Measurements from ENCODE around the gene KDM4B.

The KDM4B gene

DNA sequence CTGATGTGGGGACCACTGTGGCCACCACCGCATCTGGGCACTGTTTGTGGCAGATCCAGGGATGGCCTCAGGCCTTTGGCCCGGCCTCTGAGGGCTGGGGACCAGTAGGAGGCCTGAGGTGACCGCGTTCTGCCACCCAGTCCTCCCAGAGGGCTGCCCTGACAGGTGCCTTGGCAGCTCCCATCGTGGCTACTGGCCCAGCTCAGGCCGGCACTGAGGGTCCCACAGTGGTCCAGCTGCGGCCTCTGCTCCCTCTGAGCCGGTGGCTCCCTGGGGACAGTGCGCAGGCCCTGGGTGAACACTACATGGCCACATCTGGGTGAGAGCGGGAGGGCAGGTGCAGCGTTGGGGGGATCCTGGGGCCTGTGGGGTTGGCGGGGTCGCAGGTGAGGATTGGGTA, 61.9 kb downstream of the KDM4B start:
- TF ChIP-seq, protein P1, sequence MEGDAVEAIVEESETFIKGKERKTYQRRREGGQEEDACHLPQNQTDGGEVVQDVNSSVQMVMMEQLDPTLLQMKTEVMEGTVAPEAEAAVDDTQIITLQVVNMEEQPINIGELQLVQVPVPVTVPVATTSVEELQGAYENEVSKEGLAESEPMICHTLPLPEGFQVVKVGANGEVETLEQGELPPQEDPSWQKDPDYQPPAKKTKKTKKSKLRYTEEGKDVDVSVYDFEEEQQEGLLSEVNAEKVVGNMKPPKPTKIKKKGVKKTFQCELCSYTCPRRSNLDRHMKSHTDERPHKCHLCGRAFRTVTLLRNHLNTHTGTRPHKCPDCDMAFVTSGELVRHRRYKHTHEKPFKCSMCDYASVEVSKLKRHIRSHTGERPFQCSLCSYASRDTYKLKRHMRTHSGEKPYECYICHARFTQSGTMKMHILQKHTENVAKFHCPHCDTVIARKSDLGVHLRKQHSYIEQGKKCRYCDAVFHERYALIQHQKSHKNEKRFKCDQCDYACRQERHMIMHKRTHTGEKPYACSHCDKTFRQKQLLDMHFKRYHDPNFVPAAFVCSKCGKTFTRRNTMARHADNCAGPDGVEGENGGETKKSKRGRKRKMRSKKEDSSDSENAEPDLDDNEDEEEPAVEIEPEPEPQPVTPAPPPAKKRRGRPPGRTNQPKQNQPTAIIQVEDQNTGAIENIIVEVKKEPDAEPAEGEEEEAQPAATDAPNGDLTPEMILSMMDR (IDR thresholded peaks at IDR 0.05): no peak
- Histone ChIP-seq H3K4me3 (no peak overlapping the region), H3K27ac (no peak overlapping the region)
- DNase-seq (ENCODE audit: low spot score): no peak

DNA sequence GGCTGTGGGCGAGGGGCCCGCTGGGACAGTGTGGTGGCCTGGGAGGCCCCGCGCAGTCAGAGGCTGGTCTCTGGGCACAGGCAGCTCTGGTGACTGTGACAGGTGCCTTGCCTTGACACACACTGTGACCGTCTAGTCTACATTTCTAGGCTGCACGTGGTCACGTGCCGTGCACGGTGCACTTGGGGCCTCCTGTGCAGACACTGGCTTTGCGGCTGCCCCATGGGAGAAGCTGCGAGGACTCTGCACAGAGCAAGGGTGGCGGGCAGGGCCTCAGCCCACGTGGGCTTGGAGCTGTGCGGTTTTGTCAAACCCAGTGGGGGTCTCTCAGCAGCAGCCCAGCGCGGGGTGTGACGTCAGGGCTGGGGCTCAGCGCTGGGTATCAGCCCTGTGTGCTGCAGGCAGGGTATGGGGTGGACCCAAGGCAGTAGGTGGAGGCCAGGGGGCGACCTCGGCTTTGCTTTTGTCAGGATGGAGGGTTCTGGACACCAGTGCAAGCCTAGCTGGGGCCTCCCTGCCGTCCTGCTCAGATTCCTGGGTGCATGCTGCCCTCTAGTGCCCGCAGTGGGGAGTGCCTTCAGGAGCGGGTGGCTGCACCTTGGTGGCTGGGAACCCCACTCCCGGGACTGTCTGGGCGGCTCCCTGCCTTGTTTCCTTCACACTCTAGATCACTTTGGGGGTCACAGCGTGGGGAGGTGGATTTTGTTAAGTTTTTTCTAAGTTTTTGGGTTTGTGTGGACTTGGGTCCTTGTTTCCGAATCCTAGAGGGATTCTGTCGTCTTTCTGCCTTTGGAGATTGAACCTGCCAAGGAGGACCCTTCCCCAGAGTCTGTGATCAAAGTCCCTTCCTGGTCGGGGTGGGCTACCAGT, 62.6 kb downstream of the KDM4B start:
- no peak overlapping the region for H3K4me3 ChIP-seq
- peak; percentile 84 for DNase-seq (ENCODE audit: low spot score)
- TF ChIP-seq, protein P1 (IDR thresholded peaks at IDR 0.05): peak; percentile 79
- no peak overlapping the region for H3K27ac ChIP-seq

DNA sequence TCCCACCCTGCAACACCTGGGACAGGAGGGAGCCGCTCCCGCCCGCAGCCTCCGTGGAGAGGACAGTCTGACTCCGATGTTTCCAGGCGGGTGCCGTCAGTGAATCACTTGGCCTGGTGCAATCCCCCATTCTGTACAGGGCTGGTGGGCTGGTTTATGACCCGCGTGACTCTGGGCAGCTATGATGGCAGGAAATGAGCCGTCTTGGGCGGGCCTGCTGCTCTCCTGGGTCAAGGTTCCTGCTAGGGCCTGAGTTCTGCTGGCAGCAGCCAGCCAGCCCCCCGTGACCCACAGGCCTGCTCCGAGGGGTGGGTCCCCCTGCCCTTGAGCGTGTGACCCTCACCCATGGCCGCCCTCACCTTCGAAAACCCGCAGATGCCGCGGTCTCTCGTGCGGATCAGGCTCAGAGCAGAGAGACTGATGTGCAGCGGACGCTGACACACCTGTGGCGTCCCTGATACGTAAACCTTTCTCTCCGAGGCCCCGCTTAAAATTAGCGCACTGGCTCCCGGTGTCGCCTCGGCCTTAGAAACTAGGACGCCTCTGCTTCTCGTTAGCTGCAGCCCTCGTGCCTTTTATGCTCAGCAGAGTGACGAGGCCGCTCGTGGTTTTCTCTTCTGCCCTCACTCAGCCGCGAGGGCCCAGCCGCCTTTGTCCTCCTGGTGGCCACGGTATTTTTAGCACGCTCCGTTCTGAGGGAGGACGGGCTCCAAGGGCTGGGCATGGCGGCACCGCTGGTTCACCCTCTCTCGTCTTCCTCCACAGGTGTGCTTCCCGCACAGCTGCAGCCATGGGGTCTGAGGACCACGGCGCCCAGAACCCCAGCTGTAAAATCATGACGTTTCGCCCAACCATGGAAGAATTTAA, 63.4 kb downstream of the KDM4B start:
- DNase-seq (ENCODE audit: low spot score): no peak
- H3K4me3 ChIP-seq: no peak overlapping the region
- TF ChIP-seq, protein P1 (IDR thresholded peaks at IDR 0.05): no peak
- no peak overlapping the region for H3K27ac ChIP-seq

DNA sequence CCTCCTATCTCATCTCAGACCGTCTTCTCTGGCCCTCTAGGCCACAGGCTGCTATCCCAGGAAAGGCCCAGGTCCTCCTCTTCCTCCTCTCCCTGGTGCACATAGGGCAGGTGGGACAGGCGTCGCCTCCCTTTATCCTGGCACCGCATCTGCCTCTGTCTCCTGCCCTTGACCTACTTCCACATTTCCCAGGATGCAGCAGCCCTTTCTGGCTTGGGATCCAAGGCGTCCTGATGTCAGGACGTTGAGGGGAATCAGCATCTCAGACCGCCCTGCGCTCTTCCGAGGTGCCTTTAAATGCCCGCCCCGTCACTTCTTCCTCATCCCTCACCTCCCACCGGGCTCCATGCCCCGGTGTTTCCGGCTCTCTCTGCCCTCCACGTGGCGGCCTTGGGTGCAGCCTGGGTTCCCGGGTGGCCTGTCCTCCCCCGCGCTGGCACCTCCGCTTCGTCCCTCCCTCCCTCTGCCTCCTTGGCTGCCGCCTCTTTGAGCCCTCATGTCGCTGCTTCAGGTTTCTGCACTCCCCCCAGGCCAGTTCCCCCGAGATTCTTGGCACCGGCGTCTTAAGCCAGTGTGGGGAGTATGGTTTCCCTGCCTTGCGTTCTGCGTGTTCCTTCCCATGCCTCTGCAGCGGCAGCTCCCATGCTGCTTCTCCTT, 66.3 kb downstream of the KDM4B start:
- no peak overlapping the region for H3K4me3 ChIP-seq
- TF ChIP-seq, protein P1 (IDR thresholded peaks at IDR 0.05): no peak
- no peak for DNase-seq (ENCODE audit: low spot score)
- H3K27ac ChIP-seq: no peak overlapping the region

DNA sequence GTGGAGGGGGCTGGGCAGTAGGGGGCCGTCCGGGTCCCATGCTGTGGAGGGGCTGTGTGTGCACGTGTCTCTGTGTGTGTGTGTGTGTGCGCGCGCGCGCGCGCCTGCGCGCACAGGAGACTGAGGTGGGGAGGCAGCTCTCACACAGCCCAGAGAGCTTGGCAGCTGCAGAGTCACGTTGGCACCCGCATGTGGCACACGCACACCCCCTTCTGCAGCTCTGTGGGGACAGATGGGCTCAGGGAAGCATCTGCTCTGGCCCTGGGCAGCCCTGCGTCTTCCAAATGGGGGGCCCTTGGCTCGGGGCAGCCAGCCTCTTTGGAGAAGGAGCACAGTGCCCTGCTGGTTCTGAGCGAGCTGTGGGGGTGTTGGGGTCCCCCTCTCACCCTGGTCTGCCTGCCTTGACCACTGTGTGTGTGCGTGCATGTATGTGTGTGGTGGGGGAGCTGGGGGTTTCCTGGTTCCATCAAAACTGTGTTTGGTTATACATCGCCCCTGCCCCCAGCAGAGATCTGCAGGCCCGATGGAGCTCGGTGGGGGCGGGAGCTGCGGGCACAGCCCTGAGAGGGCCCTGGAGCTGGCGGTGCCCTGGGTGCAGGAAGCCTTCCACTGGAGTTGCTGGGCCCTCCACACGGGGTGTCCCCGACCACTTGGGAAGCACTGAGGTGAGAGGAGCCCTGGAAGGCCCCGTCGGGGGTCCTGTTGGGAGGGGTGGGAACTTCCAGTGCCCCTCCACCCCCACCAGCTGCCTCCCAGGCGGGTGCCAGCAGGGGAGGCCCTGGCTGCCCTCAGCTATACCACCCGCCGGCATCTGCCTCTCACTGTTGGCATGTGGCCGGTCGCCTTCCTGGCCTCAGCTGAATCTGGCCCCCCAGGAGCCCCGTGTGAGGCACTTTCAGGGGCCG, 67.1 kb downstream of the KDM4B start:
- no peak for DNase-seq (ENCODE audit: low spot score)
- TF ChIP-seq, protein P1 (IDR thresholded peaks at IDR 0.05): no peak
- Histone ChIP-seq H3K4me3 (peak overlapping the region; percentile 54), H3K27ac (peak overlapping the region in 1 of 2 donors; percentile 63)
